Aorta (tissue), 5 donors: Measurements from ENCODE around the gene CD59. TPM values are rescaled to one million over a fixed set of nuclear protein-coding genes. Genes with fewer than 3 reads are reported as not detected.
A peak's percentile ranks its signal among the peaks of the same experiment; 100 is the strongest.
"Not testable (repeated sequence)": the region's sequence is repeated elsewhere in the genome, so short reads cannot be mapped to it uniquely, and the experiment has no call there.

Experiments
- ATAC-seq: fragments of 200-7000 bp; cut with Tn5 transposase; one replicate; pipeline ENCODE4 v1.9.1; 2022; ENCODE audit warnings: moderate library complexity; ENCODE audit not compliant: low FRiP score
- DNase-seq, 2 donors: peaks; one replicate each; pipeline ENCODE4 v3.0.0-alpha.2; 2020
- H3K27ac ChIP-seq, 2 donors: one replicate each; pipeline ENCODE4 v1.5.1; 2013; ENCODE audit warnings: low read length in 2 of 2, mild to moderate bottlenecking in 2 of 2, moderate library complexity in 2 of 2, control low read depth in 1 of 2, inconsistent platforms in 1 of 2, low read depth in 1 of 2
- H3K27me3 ChIP-seq, 2 donors: one replicate each; pipeline ENCODE4 v1.6.1; 2013; ENCODE audit warnings: control low read depth in 1 of 2, low read length in 1 of 2, mild to moderate bottlenecking in 1 of 2, moderate library complexity in 1 of 2; ENCODE audit not compliant: insufficient read depth in 2 of 2, control insufficient read depth in 1 of 2
- H3K36me3 ChIP-seq, 2 donors: one replicate each; pipeline ENCODE4 v1.6.1; 2013; ENCODE audit warnings: control low read depth in 1 of 2, low read length in 1 of 2, mild to moderate bottlenecking in 1 of 2; ENCODE audit not compliant: insufficient read depth in 2 of 2, control insufficient read depth in 1 of 2
- H3K4me1 ChIP-seq, 2 donors: one replicate each; pipeline ENCODE4 v1.6.1; 2013; ENCODE audit warnings: low read length in 2 of 2, control low read depth in 1 of 2, mild to moderate bottlenecking in 1 of 2, moderate library complexity in 1 of 2; ENCODE audit not compliant: insufficient read depth in 2 of 2, control insufficient read depth in 1 of 2
- H3K4me3 ChIP-seq, 2 donors: one replicate each; pipeline ENCODE4 v1.5.1; 2013; ENCODE audit warnings: low read length in 2 of 2, control low read depth in 1 of 2, mild to moderate bottlenecking in 1 of 2
- H3K9me3 ChIP-seq: one replicate; pipeline ENCODE4 v1.6.1; 2013; ENCODE audit warnings: mild to moderate bottlenecking, low read length; ENCODE audit not compliant: control insufficient read depth
- WGBS, 2 donors: extraction: QIAGEN DNeasy Blood & Tissue Kit; methylation state at CpG; one replicate each; pipeline ENCODE4 v1.1.7; 2013; 5-methylcytosine and 5-hydroxymethylcytosine counted together
- intact Hi-C, 2 donors: fragments of 100-400 bp; cut with DNase I; formaldehyde crosslinking; loops; one replicate each; pipeline versions ENCODE4 v1.14.2 to v1.15.0; 2022
- polyA plus RNA-seq, 2 donors: library from polyadenylated mRNA; stranded (reverse); fragments of 200-250 nt; gene quantifications; one replicate each; pipeline ENCODE4 v1.2.3, GENCODE V29; 2013
- total RNA-seq, 2 donors: library from RNA; stranded (reverse); fragmentation: NEBNext Ultra II Directional; extraction: Animal tissue kit (Norgen Biotek cat#: 25700); gene quantifications; one replicate each; pipeline ENCODE4 v1.2.1, GENCODE V29; 2021
- donor health status: healthy with polysubstance abuse.
- donor health status: Bipolar disorder and iron deficiency.
- donor health status: DM: no; HTN: no; CAD: no.
- donor health status: DM: no; HTN: no; CAD: no.
- donor health status: DM: yes; HTN: yes; CAD: no.

Gene CD59
- total and polyA plus RNA-seq, 4 donors, result 213 to 881 (median 604) TPM

DNA sequence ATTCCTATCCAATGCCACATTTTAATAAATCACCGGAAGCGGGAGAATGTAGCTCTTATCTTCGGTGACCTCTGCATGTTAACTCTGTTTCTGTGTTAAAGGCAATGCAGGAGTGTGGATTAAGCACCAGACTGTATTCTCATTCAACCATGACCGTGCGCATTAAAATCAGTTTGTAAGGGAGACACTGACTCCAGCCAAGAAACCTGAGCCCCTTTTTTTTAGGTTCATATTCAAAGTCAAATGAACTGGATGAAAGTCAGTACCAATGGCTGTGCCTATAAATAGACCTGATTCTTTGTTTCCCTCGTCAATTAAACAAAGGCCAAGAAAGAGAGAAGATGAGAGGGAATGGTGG lies 67.8 kb downstream of the CD59 start:
- no peak for ATAC-seq

GRCh38 chr11:33667819-33668467 lies 68.3 kb downstream of the CD59 start:
- H3K27me3 ChIP-seq, result no peaks in the 10 kb centered on the region
- intact Hi-C loops, result loop anchor here in 1 of 2 donors (5.0 kb wide), 1 partner anchor 301 kb away; no protein-coding TSS in a partner anchor
- 92 to 93% methylated on average over 18 of the region's 18 CpGs for WGBS, 2 donors
- no peaks in the 10 kb centered on the region for H3K36me3 ChIP-seq
- no peak overlapping the region for H3K4me3 ChIP-seq
- H3K27ac ChIP-seq, result no peak overlapping the region
- no peaks in the 10 kb centered on the region for H3K4me1 ChIP-seq
- ATAC-seq (no peak), DNase-seq (no peak)
- H3K9me3 ChIP-seq, result no peaks in the 10 kb centered on the region

More for the DNA sequence above, 67.8 kb downstream of the CD59 start:
- no peaks in the 10 kb centered on the region for H3K4me1 ChIP-seq
- no peak for DNase-seq
- no peak overlapping the region for H3K27ac ChIP-seq
- intact Hi-C loops, result loop anchor here in 1 of 2 donors (5.0 kb wide), 1 partner anchor 301 kb away; no protein-coding TSS in a partner anchor
- no peaks in the 10 kb centered on the region for H3K9me3 ChIP-seq
- H3K36me3 ChIP-seq, result no peaks in the 10 kb centered on the region
- H3K4me3 ChIP-seq, result no peak overlapping the region
- 86 to 87% methylated on average over 6 of the region's 6 CpGs for WGBS, 2 donors
- H3K27me3 ChIP-seq, result no peaks in the 10 kb centered on the region

- Histone ChIP-seq H3K27me3 (no peaks in the 10 kb centered on the region), H3K9me3 (no peaks in the 10 kb centered on the region), H3K36me3 (no peaks in the 10 kb centered on the region), H3K4me1 (no peaks in the 10 kb centered on the region), H3K4me3 (no peak overlapping the region), H3K27ac (no peak overlapping the region)
- DNase-seq (no peak), ATAC-seq (peak; percentile 26)
- whole genome bisulfite sequencing, 2 donors, result 88 to 89% methylated on average over 6 of the region's 6 CpGs
- intact Hi-C loops, result loop anchor here in 1 of 2 donors (5.0 kb wide), 1 partner anchor 298 kb away; no protein-coding TSS in a partner anchor
Measured at GRCh38 chr11:33665350-33666106, 70.7 kb downstream of the CD59 start.

GRCh38 chr11:33664827-33665226 lies 71.4 kb downstream of the CD59 start:
- Histone ChIP-seq H3K9me3 (no peaks in the 10 kb centered on the region), H3K4me1 (no peaks in the 10 kb centered on the region), H3K36me3 (no peaks in the 10 kb centered on the region), H3K27ac (no peak overlapping the region), H3K4me3 (no peak overlapping the region), H3K27me3 (no peaks in the 10 kb centered on the region)
- intact Hi-C loops, result loop anchor here in 1 of 2 donors (5.0 kb wide), 1 partner anchor 298 kb away; no protein-coding TSS in a partner anchor
- DNase-seq (no peak), ATAC-seq (no peak)
- WGBS, 2 donors, result 88 to 90% methylated on average over 4 of the region's 4 CpGs

DNA sequence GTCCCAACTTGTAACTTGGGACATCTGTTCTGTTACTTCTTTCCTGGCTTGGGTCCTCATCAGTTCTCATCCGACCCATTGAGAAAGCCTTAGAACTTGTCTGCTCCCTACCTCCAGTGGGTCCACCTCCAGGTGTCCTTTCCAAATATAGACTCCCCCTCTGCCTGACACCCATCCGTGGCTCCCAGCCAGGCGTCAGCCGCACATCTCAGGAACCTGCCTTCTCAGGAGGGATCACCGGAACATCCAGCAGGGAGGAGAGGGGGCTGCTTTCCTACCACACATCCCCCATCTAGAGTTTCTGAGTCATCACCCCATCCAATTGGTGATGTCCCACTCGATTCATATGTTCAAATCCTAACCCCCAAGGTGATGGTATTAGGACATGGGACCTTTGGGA lies 72.1 kb downstream of the CD59 start:
- H3K9me3 ChIP-seq, result no peaks in the 10 kb centered on the region
- WGBS, 2 donors, result 91 to 94% methylated on average over 6 of the region's 6 CpGs
- intact Hi-C loops, result no loop called here
- no peaks in the 10 kb centered on the region for H3K36me3 ChIP-seq
- H3K27ac ChIP-seq, result no peak overlapping the region
- ATAC-seq (no peak), DNase-seq (no peak)
- no peak overlapping the region for H3K4me3 ChIP-seq
- H3K27me3 ChIP-seq, result no peaks in the 10 kb centered on the region
- no peaks in the 10 kb centered on the region for H3K4me1 ChIP-seq

DNA sequence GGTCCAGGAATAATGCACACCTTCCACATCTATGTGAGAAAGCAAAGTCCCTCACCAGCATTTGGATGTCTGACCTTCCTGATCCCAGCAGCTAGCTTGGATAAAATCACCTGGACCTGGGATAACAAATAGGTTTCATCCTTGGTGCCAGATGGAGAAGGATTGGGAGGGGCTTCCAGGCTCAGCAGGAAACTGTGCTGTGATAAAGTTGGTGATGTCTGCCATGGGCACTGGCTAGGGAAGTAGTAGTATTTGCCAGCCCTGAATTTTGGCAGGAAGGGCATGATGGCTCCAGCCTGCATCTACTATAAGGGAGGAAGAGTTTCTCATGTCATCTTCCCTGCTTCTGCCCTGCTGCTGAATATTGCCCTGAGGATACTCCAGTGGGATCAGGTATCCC lies 73.1 kb downstream of the CD59 start:
- DNase-seq, result no peak
- intact Hi-C loops, result no loop called here
- no peaks in the 10 kb centered on the region for H3K9me3 ChIP-seq
- H3K27ac ChIP-seq, result no peak overlapping the region
- H3K27me3 ChIP-seq, result no peaks in the 10 kb centered on the region
- ATAC-seq, result no peak
- H3K4me1 ChIP-seq, result no peaks in the 10 kb centered on the region
- no peak overlapping the region for H3K4me3 ChIP-seq
- no peaks in the 10 kb centered on the region for H3K36me3 ChIP-seq

- H3K27me3 ChIP-seq, H3K27ac ChIP-seq, H3K36me3 ChIP-seq, H3K4me1 ChIP-seq, DNase-seq, ATAC-seq, H3K9me3 ChIP-seq, intact Hi-C loops, H3K4me3 ChIP-seq: not testable (repeated sequence)
- WGBS, 2 donors, result 88 to 94% methylated on average over 7 of the region's 7 CpGs
Measured at GRCh38 chr11:33661526-33661925, 74.7 kb downstream of the CD59 start.

GRCh38 chr11:33660962-33661361 lies 75.3 kb downstream of the CD59 start:
- no peak overlapping the region for H3K4me3 ChIP-seq

More at GRCh38 chr11:33660962-33661361, 75.3 kb downstream of the CD59 start:
- no peaks in the 10 kb centered on the region for H3K9me3 ChIP-seq
- ATAC-seq (no peak), DNase-seq (no peak)
- no peak overlapping the region for H3K27ac ChIP-seq
- H3K27me3 ChIP-seq, result no peaks in the 10 kb centered on the region
- H3K36me3 ChIP-seq, result no peaks in the 10 kb centered on the region
- intact Hi-C loops, result no loop called here
- H3K4me1 ChIP-seq, result no peaks in the 10 kb centered on the region
- WGBS, 2 donors, result 93% methylated on average over 4 of the region's 4 CpGs
